Hepatocyte (in vitro differentiated cells): ENCODE results near the gene CHRNB1.

Source experiments
- CTCF ChIP-seq: fragments of 200-600 bp; sonication (generic); IDR thresholded peaks from 2 replicates; pipeline ENCODE4 v1.5.1; 2016; ENCODE audit warnings: antibody characterized with exemption, mild to moderate bottlenecking; ENCODE audit not compliant: poor library complexity
- EZH2 ChIP-seq: fragments of 200-600 bp; sonication (generic); IDR thresholded peaks from 2 replicates; pipeline ENCODE4 v1.6.1; 2016; ENCODE audit warnings: antibody characterized with exemption, mild to moderate bottlenecking, borderline replicate concordance

GRCh38 chr17:7490144-7490543 lies 45.3 kb downstream of the CHRNB1 start:
- TF ChIP-seq CTCF (no peak), EZH2 (no peak)
